A673 (cell line): ENCODE measurements around the gene UNC13C. TPM values are rescaled to one million over a fixed set of nuclear protein-coding genes. Genes with fewer than 3 reads are reported as not detected.

Experiments
- BruUV-seq: library from RNA; stranded (reverse); fragments of 400-500 nt; replicated peaks from 2 replicates; lab custom pipeline; 2021; lab: Mats Ljungman, UMichigan
- CTCF ChIA-PET: fragments of 300-600 bp; sonication (Branson Sonifier 250); formaldehyde crosslinking; loops from one replicate; lab custom pipeline; 2022; ENCODE audit warnings: antibody characterized with exemption; lab: Charles Lee
- POLR2A ChIA-PET: fragments of 300-600 bp; sonication (Branson Sonifier 250); formaldehyde crosslinking; loops from one replicate; lab custom pipeline; 2022; ENCODE audit warnings: antibody characterized with exemption; ENCODE audit not compliant: low non-redundant PET; lab: Charles Lee
- DNase-seq: peaks from one replicate; pipeline ENCODE4 v3.0.0-alpha.2; 2015; ENCODE audit warnings: low spot score
- H3K27ac ChIP-seq: fragments of 200-600 bp; sonication (generic); 2 replicates; pipeline ENCODE4 v1.5.1; 2016; ENCODE audit warnings: mixed run types, low read depth, mild to moderate bottlenecking, mixed read lengths, antibody characterized with exemption, low read length; ENCODE audit not compliant: poor library complexity, severe bottlenecking
- H3K27me3 ChIP-seq: fragments of 200-600 bp; sonication (generic); replicated peaks from 2 replicates; pipeline ENCODE4 v1.6.1; 2017; ENCODE audit warnings: mixed run types, low read depth, mild to moderate bottlenecking, mixed read lengths, antibody characterized with exemption, low read length; ENCODE audit not compliant: insufficient read depth, poor library complexity
- H3K36me3 ChIP-seq: fragments of 200-600 bp; sonication (generic); 2 replicates; pipeline ENCODE4 v1.6.1; 2016; ENCODE audit warnings: mixed run types, mild to moderate bottlenecking, mixed read lengths, antibody characterized with exemption, low read length; ENCODE audit not compliant: insufficient read depth, poor library complexity, severe bottlenecking
- H3K4me1 ChIP-seq: fragments of 200-600 bp; sonication (generic); 2 replicates; pipeline ENCODE4 v1.6.1; 2017; ENCODE audit warnings: mixed run types, mild to moderate bottlenecking, mixed read lengths, antibody characterized with exemption, low read length; ENCODE audit not compliant: insufficient read depth, poor library complexity, severe bottlenecking
- H3K4me3 ChIP-seq: fragments of 200-600 bp; sonication (generic); 2 replicates; pipeline ENCODE4 v1.5.1; 2016; ENCODE audit warnings: low read depth, mixed run types, mild to moderate bottlenecking, mixed read lengths, low read length; ENCODE audit not compliant: poor library complexity, severe bottlenecking
- H3K9me3 ChIP-seq: fragments of 200-600 bp; sonication (generic); 2 replicates; pipeline ENCODE4 v1.6.1; 2016; ENCODE audit warnings: mixed run types, low read depth, mild to moderate bottlenecking, mixed read lengths, antibody characterized with exemption, low read length; ENCODE audit not compliant: poor library complexity, severe bottlenecking
- EZH2 ChIP-seq: fragments of 200-600 bp; sonication (generic); IDR thresholded peaks from 2 replicates; pipeline ENCODE4 v1.6.1; 2017; ENCODE audit warnings: borderline replicate concordance, low read depth, mild to moderate bottlenecking, mixed read lengths, antibody characterized with exemption, low read length; ENCODE audit not compliant: poor library complexity, severe bottlenecking
- intact Hi-C: fragments of 100-400 bp; cut with micrococcal nuclease; formaldehyde crosslinking; loops from one replicate; pipeline ENCODE4 v1.10.0; 2022; ENCODE audit not compliant: unreplicated experiment
- total RNA-seq: library from RNA; stranded (reverse); gene quantifications from 2 replicates; pipeline ENCODE4 v1.2.3, GENCODE V29; 2021
- TF ChIP-seq, protein P1 (sequence below): fragments of 300-800, 200-600 bp; sonication (generic); conservative IDR thresholded peaks from 2 replicates; pipeline ENCODE4 v1.5.1; 2017; ENCODE audit warnings: low read depth, mild to moderate bottlenecking, antibody characterized with exemption, low read length, moderate library complexity, mixed read lengths

UNC13C gene
- total RNA-seq, 1 experiment from 2014 or later = not detected

GRCh38 chr15:53982876-53983275 lies 4.6 kb downstream of the UNC13C start:
- no peaks in the 10 kb centered on the region for H3K9me3 ChIP-seq
- H3K36me3 ChIP-seq = no peaks in the 10 kb centered on the region
- no peaks in the 10 kb centered on the region for H3K4me1 ChIP-seq
- DNase-seq = no peak
- POLR2A ChIA-PET = no interaction called here
- no peak overlapping the region for H3K27ac ChIP-seq
- TF ChIP-seq EZH2 = no peak
- TF ChIP-seq, protein P1, sequence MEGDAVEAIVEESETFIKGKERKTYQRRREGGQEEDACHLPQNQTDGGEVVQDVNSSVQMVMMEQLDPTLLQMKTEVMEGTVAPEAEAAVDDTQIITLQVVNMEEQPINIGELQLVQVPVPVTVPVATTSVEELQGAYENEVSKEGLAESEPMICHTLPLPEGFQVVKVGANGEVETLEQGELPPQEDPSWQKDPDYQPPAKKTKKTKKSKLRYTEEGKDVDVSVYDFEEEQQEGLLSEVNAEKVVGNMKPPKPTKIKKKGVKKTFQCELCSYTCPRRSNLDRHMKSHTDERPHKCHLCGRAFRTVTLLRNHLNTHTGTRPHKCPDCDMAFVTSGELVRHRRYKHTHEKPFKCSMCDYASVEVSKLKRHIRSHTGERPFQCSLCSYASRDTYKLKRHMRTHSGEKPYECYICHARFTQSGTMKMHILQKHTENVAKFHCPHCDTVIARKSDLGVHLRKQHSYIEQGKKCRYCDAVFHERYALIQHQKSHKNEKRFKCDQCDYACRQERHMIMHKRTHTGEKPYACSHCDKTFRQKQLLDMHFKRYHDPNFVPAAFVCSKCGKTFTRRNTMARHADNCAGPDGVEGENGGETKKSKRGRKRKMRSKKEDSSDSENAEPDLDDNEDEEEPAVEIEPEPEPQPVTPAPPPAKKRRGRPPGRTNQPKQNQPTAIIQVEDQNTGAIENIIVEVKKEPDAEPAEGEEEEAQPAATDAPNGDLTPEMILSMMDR = no peak
- no TSS peak for BruUV-seq
- H3K27me3 ChIP-seq = peaks cover 28% of the 10 kb centered on the region
- intact Hi-C loops = no loop called here
- H3K4me3 ChIP-seq = no peak overlapping the region
- CTCF ChIA-PET = no interaction called here

- no peak overlapping the region for H3K27ac ChIP-seq
- ChIA-PET CTCF (no interaction called here), POLR2A (no interaction called here)
- H3K4me3 ChIP-seq = no peak overlapping the region
- intact Hi-C loops = no loop called here
- no peaks in the 10 kb centered on the region for H3K4me1 ChIP-seq
- H3K36me3 ChIP-seq = no peaks in the 10 kb centered on the region
- no peak for TF ChIP-seq EZH2
- TF ChIP-seq, protein P1 = no peak
- peaks cover 15% of the 10 kb centered on the region for H3K27me3 ChIP-seq
- BruUV-seq = no TSS peak
- H3K9me3 ChIP-seq = no peaks in the 10 kb centered on the region
- DNase-seq = no peak
These were observed 6.0 kb downstream of the UNC13C start for GRCh38 chr15:53984221-53984620.

GRCh38 chr15:53985562-53985961 lies 7.3 kb downstream of the UNC13C start:
- DNase-seq = no peak
- no peaks in the 10 kb centered on the region for H3K36me3 ChIP-seq
- no peaks in the 10 kb centered on the region for H3K9me3 ChIP-seq
- H3K4me3 ChIP-seq = no peak overlapping the region
- H3K27me3 ChIP-seq = peaks cover 6% of the 10 kb centered on the region
- intact Hi-C loops = no loop called here
- ChIA-PET POLR2A (no interaction called here), CTCF (no interaction called here)
- BruUV-seq = no TSS peak
- H3K4me1 ChIP-seq = no peaks in the 10 kb centered on the region
- no peak for TF ChIP-seq EZH2
- no peak overlapping the region for H3K27ac ChIP-seq

DNA sequence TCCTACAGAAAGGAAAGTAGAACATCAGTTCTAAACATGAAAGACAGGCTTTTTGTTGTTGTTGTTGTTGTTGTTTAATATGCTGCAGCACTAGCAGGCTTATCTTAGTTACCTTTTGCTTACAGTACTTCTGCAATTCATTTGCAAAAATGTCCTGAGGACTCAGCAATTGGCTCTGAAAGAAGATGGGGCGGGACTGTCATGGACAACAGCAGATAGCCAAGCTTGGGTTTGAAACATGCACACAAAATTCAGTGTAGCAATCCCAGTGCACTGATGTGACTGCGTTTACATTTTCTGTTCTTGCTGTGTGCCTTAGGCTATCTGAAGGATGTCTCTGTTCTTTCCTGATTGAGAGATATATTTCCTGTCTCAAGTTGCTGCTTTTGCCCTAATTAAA lies 9.2 kb downstream of the UNC13C start:
- CTCF ChIA-PET = no interaction called here
- no peaks in the 10 kb centered on the region for H3K27me3 ChIP-seq
- no peak overlapping the region for H3K27ac ChIP-seq
- intact Hi-C loops = no loop called here
- no peak for DNase-seq
- no peak overlapping the region for H3K4me3 ChIP-seq
- H3K36me3 ChIP-seq = no peaks in the 10 kb centered on the region
- no peaks in the 10 kb centered on the region for H3K9me3 ChIP-seq
- H3K4me1 ChIP-seq = no peaks in the 10 kb centered on the region
- POLR2A ChIA-PET = no interaction called here
- no TSS peak for BruUV-seq
- no peak for TF ChIP-seq EZH2
- TF ChIP-seq, protein P1 = no peak
